Measurements from ENCODE around the gene PITPNM3.

GRCh38 chr17:6559753-6560215, 3.4 kb upstream of the PITPNM3 start:
- TF ChIP-seq MAX (IDR thresholded peaks at IDR 0.05) (no peak), POLR2AphosphoS5 (IDR thresholded peaks at IDR 0.05; ENCODE audit: low read depth, low read length) (no peak), JUND (IDR thresholded peaks at IDR 0.05) (no peak)

All from HCT116 (cell line).